MCF 10A (cell line): ENCODE data around the gene RWDD1. TPM values are rescaled to one million over a fixed set of nuclear protein-coding genes. Genes with fewer than 3 reads are reported as not detected.

Experiments
- BruUV-seq: library from RNA; stranded (reverse); fragments of 400-500 nt; replicated peaks from 2 replicates; lab custom pipeline; 2021; lab: Mats Ljungman, UMichigan
- CTCF ChIA-PET: fragments of 300-600 bp; sonication (Branson Sonifier 250); formaldehyde crosslinking; extraction: SDS; loops from one replicate; lab custom pipeline; 2021; ENCODE audit warnings: antibody characterized with exemption, inconsistent platforms; lab: Yijun Ruan, JAX
- POLR2A ChIA-PET: fragments of 300-600, 350-650 bp; sonication (Branson Sonifier 250); formaldehyde crosslinking; extraction: SDS; loops from one replicate; lab custom pipeline; 2020; ENCODE audit warnings: antibody characterized with exemption, inconsistent platforms; lab: Yijun Ruan, JAX
- DNase-seq: peaks from one replicate; pipeline ENCODE4 v3.0.0-alpha.2; 2018; ENCODE audit not compliant: unreplicated experiment
- H3K27ac Mint-ChIP-seq: one replicate; pipeline ENCODE4 v1.8.0; 2022; ENCODE audit warnings: mild to moderate bottlenecking, low read depth, mixed read lengths; ENCODE audit not compliant: unreplicated experiment
- H3K27me3 Mint-ChIP-seq: one replicate; pipeline ENCODE4 v1.8.0; 2022; ENCODE audit warnings: mixed read lengths; ENCODE audit not compliant: insufficient read depth, unreplicated experiment
- H3K36me3 Mint-ChIP-seq: one replicate; pipeline ENCODE4 v1.8.0; 2022; ENCODE audit warnings: mild to moderate bottlenecking, moderate library complexity, mixed read lengths; ENCODE audit not compliant: insufficient read depth, unreplicated experiment
- H3K4me1 Mint-ChIP-seq: one replicate; pipeline ENCODE4 v1.8.0; 2022; ENCODE audit warnings: mixed read lengths; ENCODE audit not compliant: insufficient read depth, unreplicated experiment
- H3K4me3 Mint-ChIP-seq: one replicate; pipeline ENCODE4 v1.8.0; 2022; ENCODE audit warnings: mild to moderate bottlenecking, moderate library complexity, mixed read lengths; ENCODE audit not compliant: unreplicated experiment
- H3K9me3 Mint-ChIP-seq: one replicate; pipeline ENCODE4 v1.8.0; 2022; ENCODE audit warnings: mixed read lengths; ENCODE audit not compliant: unreplicated experiment
- intact Hi-C: fragments of 100-400 bp; cut with micrococcal nuclease; formaldehyde crosslinking; loops from 2 replicates; pipeline ENCODE4 v1.14.1; 2022
- total RNA-seq: library from RNA; stranded (reverse); gene quantifications from 2 replicates; pipeline ENCODE4 v1.2.3, GENCODE V29; 2022
- TF ChIP-seq, protein P1 (sequence below): fragments of 200-600 bp; IDR thresholded peaks from one replicate; pipeline ENCODE4 v1.8.0; 2022; ENCODE audit warnings: antibody characterized with exemption, mild to moderate bottlenecking; ENCODE audit not compliant: unreplicated experiment

RWDD1 gene
- total RNA-seq, 1 experiment from 2014 or later, result 57.2 TPM

DNA sequence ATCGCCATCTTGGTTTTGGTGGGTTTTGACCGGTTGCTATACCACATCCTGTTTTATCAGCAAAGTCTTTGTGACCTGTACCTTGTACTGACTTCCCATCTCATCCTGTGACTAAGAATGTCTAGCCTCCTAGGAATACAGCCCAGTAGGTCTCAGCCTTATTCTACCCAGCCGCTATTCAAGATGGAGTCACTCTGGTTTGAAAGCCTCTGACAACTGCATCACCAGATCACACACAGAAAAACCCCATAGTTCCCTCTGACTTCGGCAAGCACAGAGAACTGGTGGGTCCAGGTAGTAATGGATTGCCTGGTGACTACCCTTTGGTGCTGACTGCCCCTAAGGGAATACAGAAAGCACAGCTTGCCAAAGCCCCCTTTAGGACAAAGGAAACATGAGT is 34.6 kb downstream of the RWDD1 start:
- no peak overlapping the region for H3K4me3 Mint-ChIP-seq
- H3K27ac Mint-ChIP-seq, result no peak overlapping the region
- H3K9me3 Mint-ChIP-seq, result peaks cover 9% of the 10 kb centered on the region
- no TSS peak for BruUV-seq
- H3K36me3 Mint-ChIP-seq, result no peaks in the 10 kb centered on the region
- intact Hi-C loops, result no loop called here
- H3K27me3 Mint-ChIP-seq, result no peaks in the 10 kb centered on the region
- no peaks in the 10 kb centered on the region for H3K4me1 Mint-ChIP-seq
- no peak for DNase-seq
- ChIA-PET POLR2A (interaction anchor here (1.2 kb wide), 1 partner anchor 10 kb away, joined by 3 read pairs; the partner anchor contains the start of gene RSPH4A), CTCF (no interaction called here)
- TF ChIP-seq, protein P1, sequence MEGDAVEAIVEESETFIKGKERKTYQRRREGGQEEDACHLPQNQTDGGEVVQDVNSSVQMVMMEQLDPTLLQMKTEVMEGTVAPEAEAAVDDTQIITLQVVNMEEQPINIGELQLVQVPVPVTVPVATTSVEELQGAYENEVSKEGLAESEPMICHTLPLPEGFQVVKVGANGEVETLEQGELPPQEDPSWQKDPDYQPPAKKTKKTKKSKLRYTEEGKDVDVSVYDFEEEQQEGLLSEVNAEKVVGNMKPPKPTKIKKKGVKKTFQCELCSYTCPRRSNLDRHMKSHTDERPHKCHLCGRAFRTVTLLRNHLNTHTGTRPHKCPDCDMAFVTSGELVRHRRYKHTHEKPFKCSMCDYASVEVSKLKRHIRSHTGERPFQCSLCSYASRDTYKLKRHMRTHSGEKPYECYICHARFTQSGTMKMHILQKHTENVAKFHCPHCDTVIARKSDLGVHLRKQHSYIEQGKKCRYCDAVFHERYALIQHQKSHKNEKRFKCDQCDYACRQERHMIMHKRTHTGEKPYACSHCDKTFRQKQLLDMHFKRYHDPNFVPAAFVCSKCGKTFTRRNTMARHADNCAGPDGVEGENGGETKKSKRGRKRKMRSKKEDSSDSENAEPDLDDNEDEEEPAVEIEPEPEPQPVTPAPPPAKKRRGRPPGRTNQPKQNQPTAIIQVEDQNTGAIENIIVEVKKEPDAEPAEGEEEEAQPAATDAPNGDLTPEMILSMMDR, result no peak

DNA sequence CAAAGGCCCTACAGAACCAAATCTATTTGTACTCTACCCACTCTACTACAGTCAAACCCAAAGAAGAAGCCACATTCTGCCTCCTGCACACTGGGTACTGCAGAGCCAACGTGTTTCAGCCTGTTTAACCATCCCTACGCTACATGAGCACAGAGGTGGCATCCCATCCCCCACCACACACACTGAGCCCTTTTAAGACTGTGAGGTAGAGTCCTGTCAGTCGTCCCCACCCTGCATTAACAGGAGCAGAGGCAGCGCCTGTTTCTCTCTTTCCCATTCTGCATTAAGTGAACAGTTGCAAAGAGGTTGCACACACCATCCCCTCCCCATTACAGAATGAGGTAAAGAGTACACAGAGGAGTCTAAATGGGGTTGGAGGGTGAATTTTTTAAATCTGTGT is 39.8 kb downstream of the RWDD1 start:
- intact Hi-C loops, result no loop called here
- TF ChIP-seq, protein P1, result no peak
- CTCF ChIA-PET, result interaction anchor here (0.5 kb wide), 1 partner anchor 12 kb away, joined by 3 read pairs; no protein-coding TSS in a partner anchor

DNA sequence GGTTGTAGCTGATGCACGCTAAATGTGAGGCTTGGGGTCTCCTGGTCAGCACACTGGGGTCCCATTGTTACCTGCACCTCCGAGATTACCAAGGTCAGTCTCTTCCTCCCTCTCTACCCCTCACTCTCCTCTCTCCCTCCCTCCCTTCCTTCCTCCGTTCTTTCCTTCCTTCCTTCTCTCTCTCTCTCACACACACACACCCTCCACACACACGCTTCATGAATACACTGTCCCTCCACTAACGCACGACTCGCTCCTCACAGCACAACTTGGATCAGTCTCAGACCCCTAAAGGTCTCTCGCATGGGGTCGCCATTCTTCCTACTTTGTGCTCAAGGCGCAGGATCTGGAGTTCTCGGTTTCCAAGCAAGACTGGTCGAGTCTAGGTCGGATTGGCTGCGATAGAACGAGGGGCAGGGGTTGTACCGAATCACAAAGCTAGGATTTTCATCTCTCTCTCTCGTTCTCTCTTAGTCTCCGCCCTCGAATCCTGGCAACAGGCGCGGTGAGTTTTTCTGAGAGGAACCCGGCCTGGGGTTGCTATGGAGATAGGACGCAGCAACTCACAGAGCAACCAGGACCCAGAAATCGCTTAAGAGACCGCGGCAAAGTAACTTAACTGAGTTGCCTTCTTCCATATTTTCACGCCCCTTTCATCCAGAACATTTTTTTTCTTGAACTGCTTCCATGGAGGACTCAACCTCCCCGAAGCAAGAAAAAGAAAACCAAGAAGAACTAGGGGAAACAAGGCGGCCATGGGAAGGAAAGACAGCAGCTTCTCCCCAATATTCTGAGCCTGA is 44.8 kb downstream of the RWDD1 start, which contains the start of gene RSPH4A:
Gene RSPH4A, plus strand, starts transcription at position 543 of the 800 bp plus-strand sequence. Its CDS starts 145 bp downstream, at position 688.
- intact Hi-C loops, result no loop called here
- Mint-ChIP-seq H3K9me3 (no peaks in the 10 kb centered on the region), H3K4me1 (peaks cover 5% of the 10 kb centered on the region), H3K27ac (peak within 1 kb of the TSS; percentile 22), H3K27me3 (peaks cover 22% of the 10 kb centered on the region), H3K4me3 (peak within 1 kb of the TSS; percentile 78), H3K36me3 (no peaks in the 10 kb centered on the region)
- ChIA-PET POLR2A (interaction anchor here (0.5 to 1.4 kb wide), 11 partner anchors 8 to 536 kb away, joined by 3 to 17 read pairs (median 4); partner anchors contain the start of genes RWDD1, TSPYL1 and ZUP1), CTCF (interaction anchor here (0.6 to 1.6 kb wide), 6 partner anchors 17 to 345 kb away, joined by 3 to 4 read pairs (median 3); no protein-coding TSS in a partner anchor)
- TF ChIP-seq, protein P1, result no peak
- BruUV-seq, result no TSS peak
- peak; percentile 84 for DNase-seq

More for the DNA sequence above, 39.8 kb downstream of the RWDD1 start:
- Mint-ChIP-seq H3K4me1 (no peaks in the 10 kb centered on the region), H3K4me3 (no peak overlapping the region), H3K36me3 (no peaks in the 10 kb centered on the region), H3K9me3 (no peaks in the 10 kb centered on the region), H3K27me3 (peaks cover 11% of the 10 kb centered on the region), H3K27ac (no peak overlapping the region)
- no peak for DNase-seq
- no TSS peak for BruUV-seq
- POLR2A ChIA-PET, result no interaction called here

DNA sequence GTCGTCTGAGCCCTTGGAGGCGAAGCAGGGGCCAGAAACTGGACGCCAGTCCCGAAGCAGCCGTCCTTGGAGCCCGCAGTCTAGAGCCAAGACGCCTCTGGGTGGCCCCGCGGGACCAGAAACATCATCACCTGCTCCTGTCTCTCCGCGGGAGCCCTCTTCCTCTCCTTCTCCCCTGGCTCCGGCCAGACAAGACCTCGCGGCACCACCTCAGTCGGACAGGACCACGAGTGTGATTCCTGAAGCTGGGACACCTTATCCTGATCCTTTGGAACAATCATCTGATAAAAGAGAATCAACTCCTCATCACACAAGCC is 45.4 kb downstream of the RWDD1 start:
- H3K9me3 Mint-ChIP-seq, result no peaks in the 10 kb centered on the region
- no TSS peak for BruUV-seq

More for the DNA sequence above, 45.4 kb downstream of the RWDD1 start:
- peak overlapping the region; percentile 78 for H3K4me3 Mint-ChIP-seq
- TF ChIP-seq, protein P1, result no peak
- no peak overlapping the region for H3K27ac Mint-ChIP-seq
- CTCF ChIA-PET, result interaction anchor here (0.7 to 1.6 kb wide), 4 partner anchors 18 to 99 kb away, joined by 3 to 4 read pairs (median 4); no protein-coding TSS in a partner anchor
- H3K4me1 Mint-ChIP-seq, result peaks cover 5% of the 10 kb centered on the region
- intact Hi-C loops, result no loop called here
- POLR2A ChIA-PET, result interaction anchor here (0.5 to 1.4 kb wide), 10 partner anchors 7 to 1515 kb away, joined by 3 to 17 read pairs (median 4); partner anchors contain the start of genes RWDD1 and TSPYL1
- no peak for DNase-seq
- H3K36me3 Mint-ChIP-seq, result no peaks in the 10 kb centered on the region
- peaks cover 22% of the 10 kb centered on the region for H3K27me3 Mint-ChIP-seq
